Gastroesophageal sphincter (tissue), 3 donors: ENCODE measurements around the gene CTNNA3.

Source experiments
- POLR2A ChIP-seq, 2 donors: fragments of 450-650 bp; IDR thresholded peaks; one replicate each; pipeline ENCODE4 v1.6.1; 2017; ENCODE audit warnings: antibody characterized with exemption in 2 of 2, mild to moderate bottlenecking in 2 of 2, moderate library complexity in 1 of 2
- POLR2AphosphoS5 ChIP-seq: sonication (generic); formaldehyde crosslinking; IDR thresholded peaks from one replicate; pipeline ENCODE4 v1.6.1; 2017; ENCODE audit warnings: antibody characterized with exemption
- TF ChIP-seq, protein P1 (sequence below), 4 experiments: fragments of 200-600 bp in 2 of 4; fragments of 450-650 bp in 2 of 4; sonication (generic) in 1 of 4; IDR thresholded peaks; one replicate each; pipeline ENCODE4 v1.5.1; 2017 to 2019; ENCODE audit warnings: antibody characterized with exemption in 4 of 4, mild to moderate bottlenecking in 2 of 4, moderate library complexity in 2 of 4

DNA sequence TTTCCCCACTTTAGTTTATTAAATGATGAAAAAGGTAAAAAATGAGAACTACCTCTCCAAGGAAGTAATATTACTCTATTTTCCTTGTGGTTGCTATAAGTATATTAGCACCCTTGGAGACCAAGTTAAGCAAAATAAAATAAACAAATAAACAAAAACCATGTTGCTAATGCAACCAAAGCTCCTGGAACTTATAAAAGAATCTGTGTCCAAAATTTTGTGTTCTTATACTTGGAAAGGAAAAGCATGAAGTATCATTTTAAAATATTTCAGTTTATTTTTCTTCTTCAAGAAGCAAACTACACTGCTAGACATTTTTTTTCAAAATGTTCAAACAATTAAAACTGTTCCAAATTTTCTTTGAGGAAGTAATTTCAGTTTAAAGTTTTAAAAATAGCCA lies 1212.0 kb downstream of the CTNNA3 start:
- TF ChIP-seq POLR2AphosphoS5: no peak
- TF ChIP-seq, protein P1, sequence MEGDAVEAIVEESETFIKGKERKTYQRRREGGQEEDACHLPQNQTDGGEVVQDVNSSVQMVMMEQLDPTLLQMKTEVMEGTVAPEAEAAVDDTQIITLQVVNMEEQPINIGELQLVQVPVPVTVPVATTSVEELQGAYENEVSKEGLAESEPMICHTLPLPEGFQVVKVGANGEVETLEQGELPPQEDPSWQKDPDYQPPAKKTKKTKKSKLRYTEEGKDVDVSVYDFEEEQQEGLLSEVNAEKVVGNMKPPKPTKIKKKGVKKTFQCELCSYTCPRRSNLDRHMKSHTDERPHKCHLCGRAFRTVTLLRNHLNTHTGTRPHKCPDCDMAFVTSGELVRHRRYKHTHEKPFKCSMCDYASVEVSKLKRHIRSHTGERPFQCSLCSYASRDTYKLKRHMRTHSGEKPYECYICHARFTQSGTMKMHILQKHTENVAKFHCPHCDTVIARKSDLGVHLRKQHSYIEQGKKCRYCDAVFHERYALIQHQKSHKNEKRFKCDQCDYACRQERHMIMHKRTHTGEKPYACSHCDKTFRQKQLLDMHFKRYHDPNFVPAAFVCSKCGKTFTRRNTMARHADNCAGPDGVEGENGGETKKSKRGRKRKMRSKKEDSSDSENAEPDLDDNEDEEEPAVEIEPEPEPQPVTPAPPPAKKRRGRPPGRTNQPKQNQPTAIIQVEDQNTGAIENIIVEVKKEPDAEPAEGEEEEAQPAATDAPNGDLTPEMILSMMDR (IDR thresholded peaks at IDR 0.05): no peak
- no peak for TF ChIP-seq POLR2A (IDR thresholded peaks at IDR 0.05)
